Neuron (in vitro differentiated cells): ENCODE data around the gene CA14.

ENCODE experiments used
- H2AFZ ChIP-seq: one replicate; pipeline ENCODE4 v1.6.1; 2013; ENCODE audit warnings: low read depth, mild to moderate bottlenecking, inconsistent platforms, low read length, moderate library complexity
- H3K27me3 ChIP-seq: one replicate; pipeline ENCODE4 v1.6.1; 2013; ENCODE audit warnings: low read length; ENCODE audit not compliant: insufficient read depth
- H3K36me3 ChIP-seq: one replicate; pipeline ENCODE4 v1.6.1; 2013; ENCODE audit warnings: low read length; ENCODE audit not compliant: insufficient read depth
- H3K4me1 ChIP-seq: one replicate; pipeline ENCODE4 v1.6.1; 2013; ENCODE audit warnings: low read length; ENCODE audit not compliant: insufficient read depth
- H3K4me3 ChIP-seq: 2 replicates; pipeline ENCODE4 v1.5.1; 2013; ENCODE audit warnings: mild to moderate bottlenecking, low read length, moderate library complexity
- H3K9me3 ChIP-seq: one replicate; pipeline ENCODE4 v1.6.1; 2013; ENCODE audit warnings: low read length

Gene CA14

DNA sequence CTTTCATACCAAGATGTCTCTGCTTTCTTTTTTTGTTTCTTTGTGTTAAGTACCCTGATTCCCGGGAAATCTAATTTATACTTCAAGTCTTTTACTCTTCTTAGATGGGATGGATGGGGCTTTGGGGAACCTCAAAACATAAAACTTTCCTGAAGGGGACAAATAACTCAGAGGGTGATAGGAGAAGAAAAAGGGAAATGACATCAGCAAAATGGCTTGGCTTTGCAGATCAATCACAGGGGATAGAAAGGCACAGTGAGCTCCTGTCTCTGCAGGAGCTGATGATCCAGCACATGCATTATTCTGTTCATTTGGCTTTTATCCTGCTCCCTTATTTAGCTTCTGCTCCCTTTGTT lies 1.4 kb upstream of the CA14 start:
- peak overlapping the region; percentile 85 for H2AFZ ChIP-seq
- no peaks in the 10 kb centered on the region for H3K27me3 ChIP-seq
- peaks cover 2% of the 10 kb centered on the region for H3K36me3 ChIP-seq
- H3K9me3 ChIP-seq: no peaks in the 10 kb centered on the region
- peak overlapping the region; percentile 68 for H3K4me3 ChIP-seq
- peaks cover 41% of the 10 kb centered on the region for H3K4me1 ChIP-seq

DNA sequence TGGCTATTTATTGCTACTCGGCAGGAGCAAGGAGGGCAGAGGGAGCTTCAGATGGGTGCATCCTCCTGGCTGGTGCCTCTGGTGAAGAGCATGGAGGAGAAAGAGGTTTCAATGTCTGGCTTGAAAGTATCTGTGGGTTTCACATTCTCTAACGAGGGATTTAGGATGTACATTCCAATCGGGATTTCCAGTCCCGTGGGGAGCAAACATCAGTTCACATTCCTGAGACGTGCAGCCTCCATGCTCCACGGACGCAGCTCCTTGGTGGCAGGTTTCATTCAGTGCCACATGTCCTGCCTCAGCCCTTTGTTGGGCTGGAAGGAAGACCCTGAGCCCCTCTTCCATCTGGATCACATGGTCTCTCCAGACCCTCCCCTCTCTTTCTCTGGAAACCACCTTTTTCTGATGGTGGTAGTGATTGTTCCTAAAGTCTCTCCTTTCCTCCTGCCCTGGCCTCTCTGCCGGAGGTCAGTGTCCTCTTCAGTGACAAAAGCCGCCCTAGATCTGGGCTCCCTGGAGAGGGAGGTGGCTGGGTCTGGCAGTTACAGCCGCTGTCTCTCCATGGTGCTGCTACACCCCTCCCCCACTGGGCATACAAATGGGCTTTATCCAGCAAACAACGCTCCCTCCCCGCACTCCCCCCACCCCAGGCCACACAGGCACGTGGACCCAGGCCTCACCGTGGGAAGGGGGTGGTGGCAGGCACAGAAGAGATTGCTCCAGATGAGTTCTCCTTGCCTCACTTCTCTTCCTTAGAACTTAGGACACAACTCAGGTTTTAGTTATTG lies 826 bp upstream of the CA14 start:
- Histone ChIP-seq H3K27me3 (no peaks in the 10 kb centered on the region), H3K4me3 (peak overlapping the region; percentile 68), H3K36me3 (peaks cover 7% of the 10 kb centered on the region), H3K9me3 (no peaks in the 10 kb centered on the region), H3K4me1 (peaks cover 41% of the 10 kb centered on the region), H2AFZ (no peak overlapping the region)

DNA sequence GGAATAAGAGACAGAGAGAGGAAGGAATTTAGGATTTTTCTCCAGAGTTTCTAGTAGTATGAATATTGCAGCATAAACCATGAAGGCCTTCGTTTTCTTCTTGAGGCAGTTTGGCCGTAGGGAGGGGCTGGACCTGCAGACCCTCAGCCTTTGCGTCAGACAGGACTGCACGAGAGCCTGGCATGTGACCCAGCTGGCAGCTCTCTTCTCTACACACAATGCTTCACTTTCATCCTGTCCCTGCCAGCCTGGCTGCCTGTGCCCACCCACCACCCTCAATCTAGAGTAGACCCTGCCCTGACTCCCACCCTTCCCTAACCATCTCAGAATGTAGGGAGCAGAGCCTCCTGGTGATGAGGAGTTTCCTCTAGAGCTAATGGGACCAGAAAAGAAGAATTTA lies 1.6 kb downstream of the CA14 start:
- peaks cover 16% of the 10 kb centered on the region for H3K36me3 ChIP-seq
- H3K4me1 ChIP-seq: peaks cover 41% of the 10 kb centered on the region
- H3K27me3 ChIP-seq: no peaks in the 10 kb centered on the region
- no peak overlapping the region for H2AFZ ChIP-seq
- H3K9me3 ChIP-seq: no peaks in the 10 kb centered on the region
- peak overlapping the region; percentile 68 for H3K4me3 ChIP-seq

DNA sequence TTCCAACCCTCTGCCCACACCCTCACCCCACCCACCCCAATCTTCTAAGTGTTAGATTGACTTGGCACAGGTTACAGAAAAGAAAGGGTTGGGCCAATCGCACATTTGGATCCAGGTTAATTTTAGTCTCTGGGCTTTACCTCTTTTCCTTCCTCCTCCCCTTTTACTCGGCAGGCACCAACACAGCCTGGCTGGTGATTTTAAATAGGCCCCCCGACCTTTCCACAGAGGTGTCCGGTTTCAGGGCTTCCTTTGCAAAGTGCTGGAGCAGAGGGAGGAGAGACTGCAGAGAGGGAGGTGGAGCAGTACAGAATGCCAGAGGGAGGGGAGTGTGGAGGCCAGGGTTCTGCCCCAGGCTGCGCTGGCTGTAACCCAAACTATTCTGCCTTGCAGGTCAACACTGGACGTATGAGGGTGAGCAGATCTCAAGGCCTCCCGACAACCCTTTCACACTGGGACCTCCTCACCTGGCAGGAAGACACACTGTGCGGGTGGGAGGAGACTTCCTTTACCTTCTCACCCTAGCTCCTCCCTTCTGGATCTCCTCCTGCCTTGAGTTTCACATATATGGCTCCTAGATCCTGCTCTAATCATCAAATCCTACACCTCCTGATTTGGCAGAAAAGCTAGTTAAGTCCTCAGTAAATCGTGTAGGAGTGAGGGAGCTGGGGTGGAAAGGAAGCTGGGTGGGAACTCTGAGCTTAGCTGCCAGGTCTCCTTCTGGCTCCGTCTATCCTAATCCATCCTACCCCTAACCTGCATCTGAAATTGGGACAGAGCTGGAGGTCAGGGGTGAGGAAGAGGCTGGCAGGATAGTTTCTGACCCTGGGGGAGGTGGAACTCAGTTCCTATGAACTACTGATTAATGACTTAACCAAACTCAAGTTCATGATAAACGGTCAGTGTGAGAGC lies 2.4 kb downstream of the CA14 start:
- Histone ChIP-seq H3K4me3 (peak overlapping the region; percentile 68), H3K27me3 (no peaks in the 10 kb centered on the region)

DNA sequence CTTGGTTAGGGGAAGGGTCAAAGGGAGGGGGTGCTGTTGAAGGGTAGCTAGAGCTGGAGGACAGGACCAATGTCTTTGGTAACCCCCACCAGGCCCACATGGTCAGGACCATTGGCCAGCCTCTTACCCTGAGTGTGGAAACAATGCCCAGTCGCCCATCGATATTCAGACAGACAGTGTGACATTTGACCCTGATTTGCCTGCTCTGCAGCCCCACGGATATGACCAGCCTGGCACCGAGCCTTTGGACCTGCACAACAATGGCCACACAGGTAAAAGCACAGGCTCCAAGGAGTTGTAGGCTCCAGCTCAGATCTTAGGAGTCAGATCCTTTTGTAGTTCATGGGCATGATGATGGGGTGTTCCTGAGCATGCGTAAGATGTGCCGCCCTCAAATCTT lies 3.8 kb downstream of the CA14 start:
- Histone ChIP-seq H3K9me3 (no peaks in the 10 kb centered on the region), H3K27me3 (no peaks in the 10 kb centered on the region)

More for the DNA sequence above, 2.4 kb downstream of the CA14 start:
- Histone ChIP-seq H3K4me1 (peaks cover 41% of the 10 kb centered on the region), H2AFZ (no peak overlapping the region), H3K36me3 (peaks cover 23% of the 10 kb centered on the region), H3K9me3 (no peaks in the 10 kb centered on the region)

DNA sequence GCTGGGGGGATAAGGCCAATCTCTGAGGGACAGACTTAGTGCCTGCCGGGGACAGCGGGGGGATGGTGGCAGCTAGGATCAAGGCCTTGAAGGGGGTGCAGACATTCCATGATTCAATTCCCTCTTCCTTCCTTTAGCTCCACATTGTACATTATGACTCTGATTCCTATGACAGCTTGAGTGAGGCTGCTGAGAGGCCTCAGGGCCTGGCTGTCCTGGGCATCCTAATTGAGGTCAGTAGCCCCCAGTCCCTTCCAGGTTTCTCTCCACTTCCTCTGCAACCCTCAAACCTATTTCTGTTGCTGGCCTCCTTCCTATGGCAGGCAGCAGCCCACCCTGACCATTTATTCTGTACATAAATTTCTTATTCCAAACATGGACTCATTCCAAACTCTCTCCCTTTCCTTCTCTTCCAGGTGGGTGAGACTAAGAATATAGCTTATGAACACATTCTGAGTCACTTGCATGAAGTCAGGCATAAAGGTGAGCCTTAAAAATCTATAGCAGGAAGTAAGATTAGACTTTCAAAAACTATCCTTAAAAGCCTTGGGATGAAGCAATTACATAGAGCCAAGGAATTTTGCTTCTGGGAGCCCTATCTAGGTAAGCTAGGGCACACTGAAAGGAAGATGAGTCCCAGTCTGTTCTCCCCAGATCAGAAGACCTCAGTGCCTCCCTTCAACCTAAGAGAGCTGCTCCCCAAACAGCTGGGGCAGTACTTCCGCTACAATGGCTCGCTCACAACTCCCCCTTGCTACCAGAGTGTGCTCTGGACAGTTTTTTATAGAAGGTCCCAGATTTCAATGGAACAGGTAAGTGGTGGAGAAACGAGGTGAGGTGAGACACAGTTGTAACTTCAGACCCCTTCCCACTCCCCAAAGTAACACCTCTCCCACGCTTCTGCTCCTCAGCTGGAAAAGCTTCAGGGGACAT lies 5.1 kb downstream of the CA14 start:
- Histone ChIP-seq H3K27me3 (no peaks in the 10 kb centered on the region), H2AFZ (no peak overlapping the region), H3K9me3 (no peaks in the 10 kb centered on the region), H3K4me1 (peaks cover 34% of the 10 kb centered on the region), H3K36me3 (peaks cover 49% of the 10 kb centered on the region), H3K4me3 (no peak overlapping the region)

More for the DNA sequence above, 3.8 kb downstream of the CA14 start:
- Histone ChIP-seq H3K4me3 (no peak overlapping the region), H2AFZ (no peak overlapping the region), H3K36me3 (peaks cover 37% of the 10 kb centered on the region), H3K4me1 (peaks cover 37% of the 10 kb centered on the region)

DNA sequence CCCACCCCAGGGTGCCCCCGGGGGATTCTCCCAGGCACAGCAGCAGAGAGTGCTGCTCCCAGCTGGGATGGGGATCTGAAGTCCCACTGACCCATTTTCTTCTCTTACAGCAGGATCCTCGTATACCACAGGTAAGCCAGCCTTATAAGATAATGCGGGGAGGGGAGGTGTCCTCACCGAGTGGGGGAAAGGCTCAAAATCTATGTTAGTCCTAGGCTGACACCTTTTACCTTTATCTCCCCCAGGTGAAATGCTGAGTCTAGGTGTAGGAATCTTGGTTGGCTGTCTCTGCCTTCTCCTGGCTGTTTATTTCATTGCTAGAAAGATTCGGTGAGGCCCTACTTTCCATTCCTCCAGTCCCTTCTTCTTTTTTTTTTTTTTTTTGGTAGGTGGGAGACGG lies 6.0 kb downstream of the CA14 start:
- Histone ChIP-seq H3K4me3 (no peak overlapping the region), H3K27me3 (no peaks in the 10 kb centered on the region), H2AFZ (no peak overlapping the region), H3K36me3 (peaks cover 50% of the 10 kb centered on the region), H3K4me1 (peaks cover 30% of the 10 kb centered on the region), H3K9me3 (no peaks in the 10 kb centered on the region)

DNA sequence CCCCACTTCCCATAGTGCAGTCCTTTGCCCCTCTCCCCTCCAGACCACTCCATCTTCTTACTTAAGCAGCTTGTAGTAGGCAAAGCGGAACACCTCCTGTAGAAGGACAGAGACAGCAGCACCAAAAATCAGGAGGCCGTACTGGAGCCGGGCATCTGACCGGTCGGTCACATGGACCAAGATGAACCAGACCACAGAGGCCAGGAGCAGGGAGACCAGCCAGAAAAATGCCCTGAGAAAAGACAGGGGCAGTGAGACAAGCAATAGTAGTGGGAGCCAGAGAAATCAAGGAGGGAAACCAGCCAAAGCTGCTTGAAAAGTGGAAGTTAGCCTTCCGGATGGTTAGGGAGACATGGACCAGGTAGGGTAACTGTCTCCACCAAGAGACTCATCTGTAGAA lies 10.3 kb downstream of the CA14 start:
- H3K27me3 ChIP-seq: no peaks in the 10 kb centered on the region
- H3K9me3 ChIP-seq: no peaks in the 10 kb centered on the region
- peaks cover 17% of the 10 kb centered on the region for H3K4me1 ChIP-seq
- peaks cover 36% of the 10 kb centered on the region for H3K36me3 ChIP-seq
- H2AFZ ChIP-seq: no peak overlapping the region
- peak overlapping the region; percentile 83 for H3K4me3 ChIP-seq

DNA sequence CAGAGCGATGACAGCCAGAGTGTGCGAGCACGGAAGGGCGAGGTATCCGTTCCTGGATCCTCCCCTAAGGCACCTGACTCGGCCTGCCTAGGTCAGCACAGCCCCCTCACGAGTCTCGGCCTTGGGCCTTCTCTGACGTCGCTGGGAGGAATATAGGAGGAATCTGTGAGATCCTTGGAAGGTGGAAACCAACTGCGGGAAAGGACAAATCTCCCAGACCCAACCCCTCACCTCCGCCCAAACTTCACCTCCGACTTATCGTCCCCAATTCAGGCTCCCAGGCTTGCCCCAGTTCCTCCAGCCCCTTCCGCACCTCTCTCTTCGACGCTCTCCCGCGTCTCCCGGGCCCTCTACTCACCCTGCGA lies 10.7 kb downstream of the CA14 start:
- no peaks in the 10 kb centered on the region for H3K27me3 ChIP-seq
- H3K9me3 ChIP-seq: no peaks in the 10 kb centered on the region
- peaks cover 21% of the 10 kb centered on the region for H3K4me1 ChIP-seq
- H2AFZ ChIP-seq: no peak overlapping the region
- peaks cover 34% of the 10 kb centered on the region for H3K36me3 ChIP-seq
- peak overlapping the region; percentile 83 for H3K4me3 ChIP-seq

DNA sequence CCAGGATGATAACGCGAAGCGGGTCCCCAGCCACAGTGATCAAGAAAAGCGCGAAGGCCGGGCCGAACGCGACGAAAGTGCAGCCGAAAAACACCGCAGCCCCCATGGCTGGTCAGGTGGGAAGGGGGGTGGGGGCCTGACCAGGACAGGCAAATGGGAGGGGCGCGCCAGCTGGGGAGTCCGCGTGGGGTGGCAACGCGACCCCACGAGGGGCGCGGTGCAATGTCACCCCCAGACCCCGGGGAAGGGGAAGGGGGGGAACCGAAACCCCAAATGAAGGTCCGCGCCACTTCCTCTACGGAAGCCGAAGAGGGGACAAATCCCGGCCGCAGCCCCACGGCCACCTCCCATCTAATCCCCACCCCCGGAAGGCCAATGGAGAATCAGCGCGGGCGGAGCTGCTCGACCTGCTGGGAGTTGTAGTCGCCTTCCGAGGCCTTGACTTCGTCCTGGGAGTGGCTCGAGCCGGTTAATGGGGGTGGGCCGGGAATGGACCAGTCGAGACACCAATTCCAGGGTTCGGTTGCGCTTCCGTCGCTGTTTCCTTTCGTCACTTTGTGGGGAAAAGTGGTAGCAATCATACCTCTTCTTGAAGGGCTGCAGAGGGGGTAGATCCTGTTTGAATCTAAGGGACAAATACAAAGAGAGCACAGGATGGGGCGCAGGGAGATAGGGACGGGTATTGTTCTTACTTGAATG lies 11.3 kb downstream of the CA14 start, which contains the start of gene APH1A:
Gene APH1A, minus strand, starts transcription at position 312 of the 699 bp plus-strand sequence. Its CDS starts 206 bp downstream, at position 106.
- H3K4me3 ChIP-seq: peak within 1 kb of the TSS; percentile 83
- H3K4me1 ChIP-seq: peaks cover 27% of the 10 kb centered on the region
- no peaks in the 10 kb centered on the region for H3K9me3 ChIP-seq
- peak within 1 kb of the TSS; percentile 35 for H2AFZ ChIP-seq
- H3K36me3 ChIP-seq: peaks cover 34% of the 10 kb centered on the region
- H3K27me3 ChIP-seq: no peaks in the 10 kb centered on the region

DNA sequence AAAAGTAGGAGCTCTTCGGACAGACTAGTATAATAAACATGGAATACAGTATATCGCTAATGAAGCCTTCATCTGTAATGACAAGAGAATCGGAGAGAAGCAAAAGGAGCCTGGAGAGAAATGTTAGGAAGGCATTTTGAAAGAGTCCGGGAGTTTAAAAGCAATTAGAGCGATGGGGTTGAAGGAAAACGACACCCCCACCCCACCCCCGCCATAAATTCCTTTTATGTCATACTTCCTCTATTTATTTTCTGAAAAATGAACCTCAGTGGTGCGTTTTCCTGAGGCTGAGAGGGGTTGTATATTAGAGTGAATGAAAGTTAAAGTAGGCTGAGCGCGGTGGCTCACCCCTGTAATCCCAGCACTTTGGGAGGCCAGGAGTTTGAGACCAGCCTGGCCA lies 11.9 kb downstream of the CA14 start:
- Histone ChIP-seq H3K9me3 (no peaks in the 10 kb centered on the region), H3K36me3 (peaks cover 32% of the 10 kb centered on the region), H3K4me1 (peaks cover 29% of the 10 kb centered on the region), H3K4me3 (peak overlapping the region; percentile 83), H3K27me3 (no peaks in the 10 kb centered on the region), H2AFZ (peak overlapping the region; percentile 35)

DNA sequence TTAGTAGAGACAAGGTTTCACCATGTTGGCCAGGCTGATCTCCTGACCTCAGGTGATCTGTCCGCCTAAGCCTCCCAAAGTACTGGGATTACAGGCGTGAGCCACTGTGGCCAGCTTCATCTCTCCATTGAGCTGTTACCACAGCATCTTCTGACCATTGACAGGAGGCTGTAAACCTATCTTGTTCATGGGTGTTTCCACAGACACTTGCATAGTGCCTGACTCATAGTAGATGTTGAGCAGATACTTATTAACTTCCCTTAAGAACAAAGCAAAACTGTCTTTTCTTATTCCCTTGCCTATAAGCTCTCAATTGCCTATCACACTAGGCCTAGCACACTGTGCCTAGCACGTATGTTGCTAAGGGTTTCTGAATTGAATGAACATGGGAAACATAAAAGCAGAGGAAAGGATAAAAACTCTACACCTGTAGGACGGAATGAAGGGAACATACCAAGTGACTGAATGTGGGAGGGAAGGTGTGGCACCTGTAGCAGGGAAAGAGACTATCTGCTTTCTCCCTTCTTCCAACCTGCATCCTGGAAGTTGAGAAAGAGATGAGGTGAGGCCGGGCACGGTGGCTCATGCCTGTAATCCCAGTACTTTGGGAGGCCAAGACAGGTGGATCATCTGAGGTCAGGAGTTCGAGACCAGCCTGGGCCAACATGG lies 13.9 kb downstream of the CA14 start:
- H3K4me3 ChIP-seq: no peak overlapping the region
- peaks cover 29% of the 10 kb centered on the region for H3K4me1 ChIP-seq
- peaks cover 16% of the 10 kb centered on the region for H3K36me3 ChIP-seq
- H3K9me3 ChIP-seq: no peaks in the 10 kb centered on the region
- H3K27me3 ChIP-seq: no peaks in the 10 kb centered on the region
- no peak overlapping the region for H2AFZ ChIP-seq
